Suprapubic skin (tissue), 4 donors: ENCODE results near the gene PTPRM.

Source experiments
- CTCF ChIP-seq, 2 donors: fragments of 200-600 bp in 1 of 2; fragments of 450-650 bp in 1 of 2; sonication (generic) in 1 of 2; IDR thresholded peaks; one replicate each; pipeline ENCODE4 v1.5.1; 2016 to 2019; ENCODE audit warnings: antibody characterized with exemption in 2 of 2, mild to moderate bottlenecking in 1 of 2, moderate library complexity in 1 of 2
- EP300 ChIP-seq: sonication (generic); formaldehyde crosslinking; IDR thresholded peaks from one replicate; pipeline ENCODE4 v1.6.1; 2017; ENCODE audit warnings: antibody characterized with exemption
- POLR2A ChIP-seq, 2 donors: fragments of 450-650 bp; IDR thresholded peaks; one replicate each; pipeline ENCODE4 v1.6.1; 2017; ENCODE audit warnings: antibody characterized with exemption in 2 of 2, mild to moderate bottlenecking in 2 of 2, moderate library complexity in 2 of 2
- POLR2AphosphoS5 ChIP-seq, 3 donors: sonication (generic); formaldehyde crosslinking; IDR thresholded peaks; one replicate each; pipeline ENCODE4 v1.6.1; 2017; ENCODE audit warnings: antibody characterized with exemption in 3 of 3

DNA sequence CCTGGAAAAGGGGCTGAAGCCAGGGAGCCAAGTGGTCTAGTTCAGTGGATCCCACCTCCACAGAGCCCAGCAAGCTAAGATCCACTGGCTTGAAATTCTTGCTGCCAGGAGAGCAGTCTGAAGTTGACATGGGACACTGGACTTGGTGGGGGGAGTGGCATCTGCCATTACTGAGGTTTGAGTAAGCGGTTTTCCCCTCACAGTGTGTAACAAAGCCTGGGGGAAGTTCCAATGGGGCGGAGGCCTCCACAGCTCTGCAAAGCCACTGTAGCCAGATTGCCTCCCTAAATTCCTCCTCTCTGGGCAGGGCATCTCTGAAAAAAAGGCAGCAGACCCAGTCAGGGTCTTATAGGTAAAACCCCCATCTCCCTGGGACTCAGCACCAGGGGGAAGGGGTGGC is 144.4 kb downstream of the PTPRM start:
- no peak for TF ChIP-seq CTCF (IDR thresholded peaks at IDR 0.05)
- no peak for TF ChIP-seq POLR2A (IDR thresholded peaks at IDR 0.05)
- no peak for TF ChIP-seq EP300
- no peak for TF ChIP-seq POLR2AphosphoS5 (IDR thresholded peaks at IDR 0.05)
